A673 (cell line): Measurements from ENCODE around the gene KIAA0586. TPM values are rescaled to one million over a fixed set of nuclear protein-coding genes. Genes with fewer than 3 reads are reported as not detected.

ENCODE experiments used
- BruUV-seq: library from RNA; stranded (reverse); fragments of 400-500 nt; replicated peaks from 2 replicates; lab custom pipeline; 2021; lab: Mats Ljungman, UMichigan
- CTCF ChIA-PET: fragments of 300-600 bp; sonication (Branson Sonifier 250); formaldehyde crosslinking; loops from one replicate; lab custom pipeline; 2022; ENCODE audit warnings: antibody characterized with exemption; lab: Charles Lee
- POLR2A ChIA-PET: fragments of 300-600 bp; sonication (Branson Sonifier 250); formaldehyde crosslinking; loops from one replicate; lab custom pipeline; 2022; ENCODE audit warnings: antibody characterized with exemption; ENCODE audit not compliant: low non-redundant PET; lab: Charles Lee
- DNase-seq: peaks from one replicate; pipeline ENCODE4 v3.0.0-alpha.2; 2015; ENCODE audit warnings: low spot score
- H3K27ac ChIP-seq: fragments of 200-600 bp; sonication (generic); 2 replicates; pipeline ENCODE4 v1.5.1; 2016; ENCODE audit warnings: mixed run types, low read depth, mild to moderate bottlenecking, mixed read lengths, antibody characterized with exemption, low read length; ENCODE audit not compliant: poor library complexity, severe bottlenecking
- H3K27me3 ChIP-seq: fragments of 200-600 bp; sonication (generic); replicated peaks from 2 replicates; pipeline ENCODE4 v1.6.1; 2017; ENCODE audit warnings: mixed run types, low read depth, mild to moderate bottlenecking, mixed read lengths, antibody characterized with exemption, low read length; ENCODE audit not compliant: insufficient read depth, poor library complexity
- H3K36me3 ChIP-seq: fragments of 200-600 bp; sonication (generic); 2 replicates; pipeline ENCODE4 v1.6.1; 2016; ENCODE audit warnings: mixed run types, mild to moderate bottlenecking, mixed read lengths, antibody characterized with exemption, low read length; ENCODE audit not compliant: insufficient read depth, poor library complexity, severe bottlenecking
- H3K4me1 ChIP-seq: fragments of 200-600 bp; sonication (generic); 2 replicates; pipeline ENCODE4 v1.6.1; 2017; ENCODE audit warnings: mixed run types, mild to moderate bottlenecking, mixed read lengths, antibody characterized with exemption, low read length; ENCODE audit not compliant: insufficient read depth, poor library complexity, severe bottlenecking
- H3K4me3 ChIP-seq: fragments of 200-600 bp; sonication (generic); 2 replicates; pipeline ENCODE4 v1.5.1; 2016; ENCODE audit warnings: low read depth, mixed run types, mild to moderate bottlenecking, mixed read lengths, low read length; ENCODE audit not compliant: poor library complexity, severe bottlenecking
- H3K9me3 ChIP-seq: fragments of 200-600 bp; sonication (generic); 2 replicates; pipeline ENCODE4 v1.6.1; 2016; ENCODE audit warnings: mixed run types, low read depth, mild to moderate bottlenecking, mixed read lengths, antibody characterized with exemption, low read length; ENCODE audit not compliant: poor library complexity, severe bottlenecking
- EZH2 ChIP-seq: fragments of 200-600 bp; sonication (generic); IDR thresholded peaks from 2 replicates; pipeline ENCODE4 v1.6.1; 2017; ENCODE audit warnings: borderline replicate concordance, low read depth, mild to moderate bottlenecking, mixed read lengths, antibody characterized with exemption, low read length; ENCODE audit not compliant: poor library complexity, severe bottlenecking
- intact Hi-C: fragments of 100-400 bp; cut with micrococcal nuclease; formaldehyde crosslinking; loops from one replicate; pipeline ENCODE4 v1.10.0; 2022; ENCODE audit not compliant: unreplicated experiment
- total RNA-seq: library from RNA; stranded (reverse); gene quantifications from 2 replicates; pipeline ENCODE4 v1.2.3, GENCODE V29; 2021
- TF ChIP-seq, protein P1 (sequence below): fragments of 300-800, 200-600 bp; sonication (generic); conservative IDR thresholded peaks from 2 replicates; pipeline ENCODE4 v1.5.1; 2017; ENCODE audit warnings: low read depth, mild to moderate bottlenecking, antibody characterized with exemption, low read length, moderate library complexity, mixed read lengths

KIAA0586 gene
- total RNA-seq, 1 experiment from 2014 or later = 45.3 TPM

GRCh38 chr14:58395812-58396788 is 31.4 kb upstream of the KIAA0586 start, which contains the start of gene TOMM20L:
TSS of gene TOMM20L (plus strand) at chr14:58395930. CDS start at chr14:58395958, 28 bp downstream.
- POLR2A ChIA-PET = no interaction called here
- intact Hi-C loops = loop anchor here (5.0 kb wide), 1 partner anchor 289 kb away; no protein-coding TSS in a partner anchor
- Histone ChIP-seq H3K27me3 (no peaks in the 10 kb centered on the region), H3K4me1 (no peaks in the 10 kb centered on the region), H3K4me3 (peak within 1 kb of the TSS; percentile 48), H3K27ac (no peak within 1 kb of the TSS), H3K36me3 (no peaks in the 10 kb centered on the region), H3K9me3 (no peaks in the 10 kb centered on the region)
- DNase-seq = peak; percentile 83
- CTCF ChIA-PET = no interaction called here
- BruUV-seq = no TSS peak
- TF ChIP-seq, protein P1, sequence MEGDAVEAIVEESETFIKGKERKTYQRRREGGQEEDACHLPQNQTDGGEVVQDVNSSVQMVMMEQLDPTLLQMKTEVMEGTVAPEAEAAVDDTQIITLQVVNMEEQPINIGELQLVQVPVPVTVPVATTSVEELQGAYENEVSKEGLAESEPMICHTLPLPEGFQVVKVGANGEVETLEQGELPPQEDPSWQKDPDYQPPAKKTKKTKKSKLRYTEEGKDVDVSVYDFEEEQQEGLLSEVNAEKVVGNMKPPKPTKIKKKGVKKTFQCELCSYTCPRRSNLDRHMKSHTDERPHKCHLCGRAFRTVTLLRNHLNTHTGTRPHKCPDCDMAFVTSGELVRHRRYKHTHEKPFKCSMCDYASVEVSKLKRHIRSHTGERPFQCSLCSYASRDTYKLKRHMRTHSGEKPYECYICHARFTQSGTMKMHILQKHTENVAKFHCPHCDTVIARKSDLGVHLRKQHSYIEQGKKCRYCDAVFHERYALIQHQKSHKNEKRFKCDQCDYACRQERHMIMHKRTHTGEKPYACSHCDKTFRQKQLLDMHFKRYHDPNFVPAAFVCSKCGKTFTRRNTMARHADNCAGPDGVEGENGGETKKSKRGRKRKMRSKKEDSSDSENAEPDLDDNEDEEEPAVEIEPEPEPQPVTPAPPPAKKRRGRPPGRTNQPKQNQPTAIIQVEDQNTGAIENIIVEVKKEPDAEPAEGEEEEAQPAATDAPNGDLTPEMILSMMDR = peak; percentile 64; the same call in 1 of the 2 replicates
- no peak for TF ChIP-seq EZH2

DNA sequence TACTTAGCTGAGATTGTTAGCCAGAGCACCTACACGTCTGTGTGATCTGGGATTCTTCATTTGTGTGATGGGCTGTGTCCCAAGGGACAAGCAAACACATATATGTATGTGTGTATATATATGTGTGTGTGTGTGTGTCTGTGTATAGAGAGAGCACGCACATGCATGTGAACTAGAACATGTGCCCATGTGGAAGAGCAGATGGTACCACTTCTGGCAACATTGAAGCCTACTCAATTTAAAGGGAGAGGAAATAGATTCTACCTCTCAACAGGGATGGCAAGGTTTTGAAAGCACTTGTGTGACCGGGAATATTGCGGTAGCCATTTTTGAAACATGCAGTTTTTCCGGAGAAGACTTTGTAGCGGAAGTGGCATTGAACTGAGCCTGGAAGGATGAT is 30.4 kb upstream of the KIAA0586 start:
- no peak for DNase-seq
- Histone ChIP-seq H3K36me3 (no peaks in the 10 kb centered on the region), H3K27me3 (no peaks in the 10 kb centered on the region), H3K4me1 (no peaks in the 10 kb centered on the region), H3K4me3 (no peak overlapping the region), H3K27ac (no peak overlapping the region), H3K9me3 (no peaks in the 10 kb centered on the region)
- TF ChIP-seq EZH2 = no peak
- TF ChIP-seq, protein P1 = no peak
- no TSS peak for BruUV-seq
- ChIA-PET POLR2A (no interaction called here), CTCF (no interaction called here)
- intact Hi-C loops = loop anchor here (5.0 kb wide), 1 partner anchor 290 kb away; no protein-coding TSS in a partner anchor

DNA sequence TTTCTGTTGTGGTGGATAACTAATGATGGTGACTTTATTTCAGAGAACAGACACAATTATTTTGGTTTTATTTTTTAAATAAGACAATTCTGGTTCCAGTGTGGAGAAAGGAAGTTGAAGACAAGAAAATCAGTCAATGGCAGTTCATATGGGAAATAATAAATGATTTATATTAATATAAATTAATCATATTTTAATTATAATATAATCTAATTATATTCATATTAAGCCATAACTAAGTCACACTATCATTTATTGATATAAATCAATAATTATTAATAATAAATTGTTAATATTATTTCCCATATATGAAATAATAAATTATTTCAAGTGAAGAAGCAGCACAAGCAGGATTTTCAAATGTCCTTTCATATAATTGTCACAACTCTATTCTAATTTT is 29.0 kb upstream of the KIAA0586 start:
- no peak for DNase-seq
- no TSS peak for BruUV-seq
- Histone ChIP-seq H3K27ac (no peak overlapping the region), H3K9me3 (no peaks in the 10 kb centered on the region), H3K36me3 (no peaks in the 10 kb centered on the region), H3K27me3 (no peaks in the 10 kb centered on the region), H3K4me1 (no peaks in the 10 kb centered on the region), H3K4me3 (no peak overlapping the region)
- TF ChIP-seq EZH2 = no peak
- TF ChIP-seq, protein P1 = no peak
- intact Hi-C loops = loop anchor here (5.0 kb wide), 1 partner anchor 291 kb away; no protein-coding TSS in a partner anchor
- ChIA-PET CTCF (no interaction called here), POLR2A (no interaction called here)
